Subcutaneous adipose tissue (tissue), 4 donors: ENCODE data around the gene KCNH1. TPM values are rescaled to one million over a fixed set of nuclear protein-coding genes. Genes with fewer than 3 reads are reported as not detected.

Experiments
- CTCF ChIP-seq: fragments of 450-650 bp; IDR thresholded peaks from one replicate; pipeline ENCODE4 v1.5.1; 2016; ENCODE audit warnings: low read depth, mild to moderate bottlenecking, control low read depth, antibody characterized with exemption, moderate library complexity
- total RNA-seq, 4 donors: library from RNA; depleted of rRNA; stranded (reverse); fragments of >200 nt; gene quantifications; one replicate each; pipeline ENCODE4 v1.1.0, GENCODE V29; 2016

KCNH1 gene
- total RNA-seq, 4 donors from 2014 or later: 0.44 TPM; not detected in 3

- no peak for TF ChIP-seq CTCF
These were observed 4.2 kb downstream of the KCNH1 start for GRCh38 chr1:211129776-211130175.

- no peak for TF ChIP-seq CTCF
These were observed 6.8 kb downstream of the KCNH1 start for GRCh38 chr1:211127166-211127565.

- no peak for TF ChIP-seq CTCF
These were observed 7.3 kb downstream of the KCNH1 start for GRCh38 chr1:211126622-211127021.

- no peak for TF ChIP-seq CTCF
These were observed 15.4 kb downstream of the KCNH1 start for GRCh38 chr1:211118407-211119102.

GRCh38 chr1:211114446-211114845 is 19.5 kb downstream of the KCNH1 start:
- TF ChIP-seq CTCF: no peak

GRCh38 chr1:211113566-211113965 is 20.4 kb downstream of the KCNH1 start:
- no peak for TF ChIP-seq CTCF

- TF ChIP-seq CTCF: no peak
These were observed 22.6 kb downstream of the KCNH1 start for GRCh38 chr1:211111351-211111750.
